Measurements from ENCODE around the gene DDX47. TPM values are rescaled to one million over a fixed set of nuclear protein-coding genes. Genes with fewer than 3 reads are reported as not detected.

Gene DDX47
- total and polyA plus RNA-seq, 2 of the 13 experiments (the other 11 are each of a cell fraction or from before 2014, with no cell fraction given): 48.5 to 78.7 TPM

GRCh38 chr12:12764824-12765223 lies 48.3 kb upstream of the DDX47 start:
- Histone ChIP-seq H3K4me2 (ENCODE audit: low read depth, low read length) (no peak overlapping the region), H3K4me1 (ENCODE audit: insufficient read depth, low read length) (no peaks in the 10 kb centered on the region), H3K36me3 (replicated peaks in 1 of 2; ENCODE audit: control insufficient read depth in 1 of 2, insufficient read depth in 2 of 2, low read length in 2 of 2) (no peaks in the 10 kb centered on the region), H3K9me3 (ENCODE audit: low read length) (no peaks in the 10 kb centered on the region), H3K27me3 (ENCODE audit: control insufficient read depth in 1 of 2, insufficient read depth in 2 of 2, low read length in 2 of 2) (no peaks in the 10 kb centered on the region), H3K9ac (ENCODE audit: insufficient read depth, low read depth, low read length) (no peak overlapping the region), H3K79me2 (ENCODE audit: insufficient read depth, low read length) (no peaks in the 10 kb centered on the region), H3K27ac (ENCODE audit: extremely low read length, insufficient read depth, low read length) (no peak overlapping the region), H3K4me3 (replicated peaks in 1 of 3; ENCODE audit: insufficient read depth in 1 of 3, low read depth in 2 of 3, low read length in 3 of 3) (no peak overlapping the region), H4K20me1 (ENCODE audit: insufficient read depth, low read length) (no peaks in the 10 kb centered on the region), H2AFZ (ENCODE audit: low read length) (no peak overlapping the region)
- ChIA-PET CTCF (ENCODE audit: low intra/inter-chr PET ratio, low total read pairs) (no interaction called here), POLR2A (no interaction called here)
- in situ Hi-C loops (cut with HindIII; ENCODE audit: extremely low pct_ligation_motif_present, low pct_unique_long_range_greater_than_20kb): no loop called here
- FAIRE-seq: no peak
- DNase-seq (ENCODE audit: low spot score): no peak
- intact Hi-C loops (cut with micrococcal nuclease; ENCODE audit: unreplicated experiment): no loop called here
- ATAC-seq: no peak
- no TSS peak for BruUV-seq (replicated peaks)
- TF ChIP-seq ZNF350 (CRISPR knock-in tag; IDR thresholded peaks at IDR 0.05; ENCODE audit: borderline replicate concordance, low read depth) (no peak), ZKSCAN5 (CRISPR knock-in tag; IDR thresholded peaks at IDR 0.05) (no peak), PHF21A (CRISPR knock-in tag; IDR thresholded peaks at IDR 0.05) (no peak), HNRNPH1 (optimal IDR thresholded peaks at IDR 0.05; ENCODE audit: low read depth, low read length) (no peak), ZNF512B (CRISPR knock-in tag; IDR thresholded peaks at IDR 0.05; ENCODE audit: borderline replicate concordance) (no peak)

GRCh38 chr12:12770262-12770661 lies 42.9 kb upstream of the DDX47 start:
- no peak overlapping the region for H3K4me2 ChIP-seq (ENCODE audit: low read depth, low read length)
- H3K27me3 ChIP-seq (ENCODE audit: control insufficient read depth in 1 of 2, insufficient read depth in 2 of 2, low read length in 2 of 2): peaks cover 0 to 6% of the 10 kb centered on the region in 2 experiments; a peak in 1 of 5 replicates
- no peak overlapping the region for H3K9ac ChIP-seq (ENCODE audit: insufficient read depth, low read depth, low read length)
- TF ChIP-seq NFE2L2 (IDR thresholded peaks at IDR 0.05; ENCODE audit: low read length): no peak
- TF ChIP-seq ZNF160 (CRISPR knock-in tag; IDR thresholded peaks at IDR 0.05): peak; percentile 84; the same call in 1 of the 2 replicates
- no peaks in the 10 kb centered on the region for H4K20me1 ChIP-seq (ENCODE audit: insufficient read depth, low read length)
- in situ Hi-C loops (cut with HindIII; ENCODE audit: extremely low pct_ligation_motif_present, low pct_unique_long_range_greater_than_20kb): no loop called here
- FAIRE-seq (no peak), ATAC-seq (no peak), DNase-seq (ENCODE audit: low spot score) (no peak)
- 47% methylated on average over 6 of the region's 6 CpGs for WGBS (ENCODE audit: low lambda C conversion rate)
- intact Hi-C loops (cut with micrococcal nuclease; ENCODE audit: unreplicated experiment): no loop called here
- H3K27ac ChIP-seq (ENCODE audit: extremely low read length, insufficient read depth, low read length): no peak overlapping the region
- no TSS peak for BruUV-seq (replicated peaks)
- H3K4me1 ChIP-seq (ENCODE audit: insufficient read depth, low read length): peaks cover 7% of the 10 kb centered on the region; the same call in 1 of the 2 replicates
- H3K36me3 ChIP-seq (replicated peaks in 1 of 2; ENCODE audit: control insufficient read depth in 1 of 2, insufficient read depth in 2 of 2, low read length in 2 of 2): no peaks in the 10 kb centered on the region
- ChIA-PET CTCF (ENCODE audit: low intra/inter-chr PET ratio, low total read pairs) (no interaction called here), POLR2A (no interaction called here)
- no peak overlapping the region for H2AFZ ChIP-seq (ENCODE audit: low read length)
- H3K79me2 ChIP-seq (ENCODE audit: insufficient read depth, low read length): no peaks in the 10 kb centered on the region
- no peaks in the 10 kb centered on the region for H3K9me3 ChIP-seq (ENCODE audit: low read length)
- H3K4me3 ChIP-seq (replicated peaks in 1 of 3; ENCODE audit: insufficient read depth in 1 of 3, low read depth in 2 of 3, low read length in 3 of 3): no peak overlapping the region

Data from HepG2 (cell line).